ENCODE measurements around the gene PHC1. TPM values are rescaled to one million over a fixed set of nuclear protein-coding genes. Genes with fewer than 3 reads are reported as not detected.

The PHC1 gene
- total RNA-seq, 1 donor from 2014 or later: 209 TPM

GRCh38 chr12:8947737-8948136 lies 33.4 kb downstream of the PHC1 start:
- H3K27me3 Mint-ChIP-seq: no peaks in the 10 kb centered on the region
- no peak overlapping the region for H3K27ac Mint-ChIP-seq
- peaks cover 19% of the 10 kb centered on the region for H3K4me1 Mint-ChIP-seq (ENCODE audit: low read depth)
- H3K4me3 Mint-ChIP-seq (ENCODE audit: low read depth): peak overlapping the region; percentile 3
- H3K36me3 Mint-ChIP-seq (ENCODE audit: insufficient read depth): peaks cover 13% of the 10 kb centered on the region
- TF ChIP-seq CTCF (IDR thresholded peaks at IDR 0.05; ENCODE audit: unreplicated experiment): no peak
- H3K9me3 Mint-ChIP-seq (ENCODE audit: low read depth): peaks cover 2% of the 10 kb centered on the region
- DNase-seq (ENCODE audit: low spot score, unreplicated experiment): no peak

- peak overlapping the region; percentile 98 for H3K27ac Mint-ChIP-seq
- TF ChIP-seq CTCF (IDR thresholded peaks at IDR 0.05; ENCODE audit: unreplicated experiment): no peak
- peak overlapping the region; percentile 91 for H3K4me3 Mint-ChIP-seq (ENCODE audit: low read depth)
- no peak for DNase-seq (ENCODE audit: low spot score, unreplicated experiment)
- H3K36me3 Mint-ChIP-seq (ENCODE audit: insufficient read depth): peaks cover 15% of the 10 kb centered on the region
- no peaks in the 10 kb centered on the region for H3K27me3 Mint-ChIP-seq
- peaks cover 8% of the 10 kb centered on the region for H3K9me3 Mint-ChIP-seq (ENCODE audit: low read depth)
- peaks cover 19% of the 10 kb centered on the region for H3K4me1 Mint-ChIP-seq (ENCODE audit: low read depth)
These were observed 34.5 kb downstream of the PHC1 start for GRCh38 chr12:8948701-8949341.

GRCh38 chr12:8949342-8950220 lies 35.3 kb downstream of the PHC1 start, which contains the start of gene M6PR:
M6PR (minus strand) TSS chr12:8949645; CDS start chr12:8946404, 3,241 bp downstream.
- peak; percentile 67 for TF ChIP-seq CTCF (IDR thresholded peaks at IDR 0.05; ENCODE audit: unreplicated experiment)
- H3K4me1 Mint-ChIP-seq (ENCODE audit: low read depth): peaks cover 19% of the 10 kb centered on the region
- H3K9me3 Mint-ChIP-seq (ENCODE audit: low read depth): peaks cover 12% of the 10 kb centered on the region
- peak within 1 kb of the TSS; percentile 98 for H3K27ac Mint-ChIP-seq
- peak within 1 kb of the TSS; percentile 91 for H3K4me3 Mint-ChIP-seq (ENCODE audit: low read depth)
- DNase-seq (ENCODE audit: low spot score, unreplicated experiment): peak; percentile 92
- H3K36me3 Mint-ChIP-seq (ENCODE audit: insufficient read depth): peaks cover 20% of the 10 kb centered on the region
- no peaks in the 10 kb centered on the region for H3K27me3 Mint-ChIP-seq

GRCh38 chr12:8950221-8950527 lies 35.9 kb downstream of the PHC1 start:
- H3K4me3 Mint-ChIP-seq (ENCODE audit: low read depth): peak overlapping the region; percentile 91
- peaks cover 12% of the 10 kb centered on the region for H3K9me3 Mint-ChIP-seq (ENCODE audit: low read depth)
- H3K36me3 Mint-ChIP-seq (ENCODE audit: insufficient read depth): peaks cover 20% of the 10 kb centered on the region
- H3K4me1 Mint-ChIP-seq (ENCODE audit: low read depth): peaks cover 19% of the 10 kb centered on the region
- DNase-seq (ENCODE audit: low spot score, unreplicated experiment): no peak
- peak overlapping the region; percentile 98 for H3K27ac Mint-ChIP-seq
- no peaks in the 10 kb centered on the region for H3K27me3 Mint-ChIP-seq
- TF ChIP-seq CTCF (IDR thresholded peaks at IDR 0.05; ENCODE audit: unreplicated experiment): no peak

GRCh38 chr12:8950702-8951478 lies 36.6 kb downstream of the PHC1 start:
- peak overlapping the region; percentile 91 for H3K4me3 Mint-ChIP-seq (ENCODE audit: low read depth)
- DNase-seq (ENCODE audit: low spot score, unreplicated experiment): no peak
- TF ChIP-seq CTCF (IDR thresholded peaks at IDR 0.05; ENCODE audit: unreplicated experiment): no peak
- peaks cover 19% of the 10 kb centered on the region for H3K4me1 Mint-ChIP-seq (ENCODE audit: low read depth)
- H3K36me3 Mint-ChIP-seq (ENCODE audit: insufficient read depth): peaks cover 21% of the 10 kb centered on the region
- H3K27ac Mint-ChIP-seq: peak overlapping the region; percentile 98
- H3K9me3 Mint-ChIP-seq (ENCODE audit: low read depth): peaks cover 12% of the 10 kb centered on the region
- no peaks in the 10 kb centered on the region for H3K27me3 Mint-ChIP-seq
